HG02798 (cell line): ENCODE results near the gene OCLN.
A peak's percentile ranks its signal among the peaks of the same experiment; 100 is the strongest.
"Not testable (repeated sequence)": the region's sequence is repeated elsewhere in the genome, so short reads cannot be mapped to it uniquely, and the experiment has no call there.

Experiments used
- ATAC-seq: cut with Tn5 transposase; IDR thresholded peaks from one replicate; pipeline ENCODE4 v1.9.1; 2021; ENCODE audit warnings: mild to moderate bottlenecking; ENCODE audit not compliant: unreplicated experiment, poor library complexity

Gene OCLN

DNA sequence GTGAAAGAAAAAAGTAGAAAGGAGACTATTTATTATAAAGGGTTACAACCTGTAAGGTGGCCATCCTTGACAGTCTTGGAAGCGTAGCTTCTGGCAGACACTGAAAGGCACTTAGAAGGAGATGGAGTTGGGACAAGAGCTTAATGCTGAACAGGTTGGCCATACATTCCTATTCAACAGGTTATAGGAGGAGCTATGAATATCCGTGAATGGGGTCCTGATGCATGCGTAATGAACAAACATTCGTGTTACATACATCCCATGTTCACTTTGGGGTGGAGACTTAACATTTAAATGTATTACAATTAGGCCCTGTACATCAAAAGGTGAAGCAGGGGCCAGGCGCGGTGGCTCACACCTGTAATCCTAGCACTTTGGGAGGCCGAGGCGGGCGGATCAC, 34.1 kb downstream of the OCLN start:
- ATAC-seq = no peak

DNA sequence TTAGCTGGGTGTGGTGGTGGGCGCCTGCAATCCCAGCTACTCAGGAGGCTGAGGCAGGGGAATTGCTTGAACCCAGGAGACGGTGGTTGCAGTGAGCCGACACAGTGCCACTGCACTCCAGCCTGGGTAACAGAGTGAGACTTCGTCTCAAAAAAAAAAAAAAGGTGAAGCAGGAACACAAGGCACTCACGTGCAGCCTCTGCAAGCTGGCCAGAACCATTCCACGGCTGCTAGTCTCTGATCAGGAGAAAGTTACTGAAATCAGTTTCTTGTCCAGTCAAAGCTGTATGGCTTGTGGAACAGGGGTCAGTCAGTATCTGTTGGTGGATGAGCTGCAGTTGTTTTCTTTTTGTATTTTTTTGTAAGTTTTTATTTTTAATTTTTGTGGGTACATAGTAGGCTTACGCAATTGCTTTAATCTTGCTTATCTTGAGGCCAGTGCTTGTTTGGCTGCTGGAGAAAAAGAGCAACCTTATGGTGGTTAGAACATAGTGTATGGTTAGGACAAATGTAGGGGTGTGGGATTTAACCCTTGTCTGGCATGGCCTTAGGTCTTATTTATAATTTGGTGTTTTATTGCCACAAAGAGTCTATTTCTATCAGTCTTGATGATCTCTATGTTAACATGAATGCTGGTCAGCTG, 34.7 kb downstream of the OCLN start:
- no peak for ATAC-seq

DNA sequence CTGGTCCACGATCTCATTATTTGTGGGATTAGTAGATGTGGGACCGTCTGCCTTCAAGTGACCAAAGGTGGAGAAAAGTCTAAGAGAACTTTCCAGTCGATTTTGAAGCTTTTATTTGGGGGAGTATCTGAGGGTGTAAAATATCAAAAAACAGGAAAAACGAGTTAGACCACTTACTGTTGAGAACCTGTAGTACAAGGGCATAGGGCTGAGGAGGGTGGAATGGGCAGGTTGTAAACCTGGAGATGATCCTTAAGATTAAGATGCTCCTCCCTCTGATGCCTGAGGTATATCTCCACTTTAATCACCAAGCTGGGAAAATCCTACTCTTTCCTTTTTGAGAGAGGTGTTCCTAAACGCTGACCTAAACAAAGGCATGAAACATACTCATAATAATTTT, 35.4 kb downstream of the OCLN start:
- no peak for ATAC-seq

DNA sequence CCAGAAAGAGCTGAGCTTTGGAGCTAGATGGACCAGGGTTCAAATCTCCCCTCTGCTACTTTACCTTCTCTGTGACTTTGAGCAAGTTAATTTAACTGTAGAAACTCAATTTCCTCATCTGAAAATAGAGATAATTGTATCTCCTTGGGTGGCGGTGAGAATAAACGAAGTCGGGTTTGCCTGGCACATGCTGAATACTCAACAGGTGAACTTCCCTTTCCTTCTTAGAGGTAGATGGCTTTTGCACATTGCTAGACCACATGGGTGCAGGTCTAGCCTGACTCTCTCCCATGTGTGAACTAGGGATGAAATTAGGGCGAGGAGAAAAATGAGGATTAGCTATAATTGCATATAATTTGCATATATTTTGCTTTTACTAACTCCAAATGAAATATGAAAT, 36.0 kb downstream of the OCLN start:
- no peak for ATAC-seq

DNA sequence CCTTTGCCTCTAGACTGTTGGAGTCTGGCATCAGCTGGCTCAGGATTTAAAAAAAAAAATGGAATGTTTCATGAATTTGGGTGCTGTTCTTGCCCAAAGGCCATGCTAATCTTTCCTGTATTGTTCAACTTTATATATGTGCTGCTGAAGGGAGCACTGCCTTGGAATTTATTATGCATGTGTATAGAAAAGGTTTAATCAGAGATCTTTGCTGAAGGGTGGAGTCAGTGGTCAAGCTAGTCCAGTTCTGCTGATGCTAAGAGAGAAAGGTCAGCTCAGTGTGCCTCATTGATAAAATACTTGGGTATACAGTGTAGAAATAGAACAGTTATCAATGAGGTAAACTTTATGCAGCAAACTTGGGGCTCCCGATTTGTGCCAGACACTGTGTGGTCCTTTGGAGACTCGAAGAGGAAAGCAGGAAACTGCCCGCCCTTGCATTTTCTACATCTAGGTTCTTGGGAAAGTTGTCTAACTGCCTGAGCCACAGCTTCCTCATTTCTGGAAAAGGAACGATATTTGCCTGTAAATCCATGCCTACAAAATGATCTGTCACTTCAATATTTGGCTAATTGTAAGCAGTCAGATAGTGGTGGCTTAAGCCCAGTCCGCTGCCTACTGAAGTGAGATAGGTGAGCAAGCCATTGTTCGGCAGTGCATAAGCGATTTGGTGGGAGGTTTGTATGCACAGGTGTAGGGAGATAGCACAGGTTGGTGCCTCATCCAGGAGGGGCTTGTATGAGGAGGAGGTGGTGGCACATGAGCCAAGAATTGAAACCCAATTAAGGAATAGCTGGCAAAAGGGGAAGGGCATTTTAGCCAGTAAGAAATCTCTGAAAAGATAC, 38.2 kb downstream of the OCLN start:
- ATAC-seq = no peak

DNA sequence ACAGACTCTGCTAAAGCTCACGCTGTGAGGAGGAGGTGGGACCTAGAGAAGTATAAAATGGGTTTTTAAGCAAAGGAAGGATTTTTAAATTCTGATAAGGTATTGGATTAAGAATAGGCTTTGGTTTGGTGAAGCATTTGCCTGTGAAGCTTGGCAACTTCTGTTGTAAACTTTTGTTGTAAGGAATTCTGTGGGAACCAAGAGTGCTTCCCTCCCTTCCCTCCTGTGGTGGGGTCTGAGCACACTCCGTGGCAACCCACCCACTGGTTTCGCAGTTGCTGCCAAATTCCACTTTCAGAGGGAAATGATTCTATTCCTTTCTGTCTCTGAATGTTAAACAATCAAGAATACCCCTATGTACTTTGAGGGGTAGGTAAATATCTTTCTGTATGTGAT, 38.8 kb downstream of the OCLN start:
- no peak for ATAC-seq

DNA sequence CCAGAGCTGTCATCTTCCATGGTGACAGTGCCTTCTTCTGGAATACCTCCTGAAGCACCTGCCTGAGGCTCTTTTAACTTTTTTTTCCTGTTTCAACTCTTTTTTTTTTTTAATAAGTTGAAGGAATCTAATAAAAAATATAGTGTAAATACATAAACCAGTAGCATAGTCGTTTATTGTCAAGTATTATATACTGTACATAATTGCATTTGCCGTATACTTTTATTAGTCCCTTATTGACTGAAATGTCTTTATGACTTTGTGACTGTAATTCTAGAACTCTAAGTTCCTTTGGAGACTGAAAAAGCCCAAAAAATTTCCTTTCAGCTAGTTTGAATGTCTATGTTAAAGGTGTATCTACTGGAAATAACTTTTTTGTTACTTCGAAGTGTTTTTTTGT, 45.3 kb downstream of the OCLN start:
- ATAC-seq = not testable (repeated sequence)

DNA sequence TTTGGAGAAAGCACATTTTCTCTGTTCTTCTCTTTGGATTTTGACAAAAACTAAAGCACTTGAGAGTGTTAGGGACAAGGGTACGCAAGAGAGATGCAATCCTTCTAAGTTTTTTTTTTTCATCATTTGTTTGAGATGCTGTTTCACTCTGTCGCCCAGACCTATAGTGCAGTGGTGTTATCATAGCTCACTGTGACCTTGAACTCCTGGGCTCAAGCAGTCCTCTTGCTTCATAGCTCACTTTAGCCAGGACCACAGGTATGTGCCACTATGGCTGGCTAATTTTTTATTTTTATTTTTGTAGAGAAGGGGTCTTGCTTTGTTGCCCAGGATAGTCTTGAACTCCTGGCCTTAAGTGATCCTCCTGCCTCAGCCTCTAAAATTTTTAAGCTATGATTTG, 46.1 kb downstream of the OCLN start:
- ATAC-seq = not testable (repeated sequence)

DNA sequence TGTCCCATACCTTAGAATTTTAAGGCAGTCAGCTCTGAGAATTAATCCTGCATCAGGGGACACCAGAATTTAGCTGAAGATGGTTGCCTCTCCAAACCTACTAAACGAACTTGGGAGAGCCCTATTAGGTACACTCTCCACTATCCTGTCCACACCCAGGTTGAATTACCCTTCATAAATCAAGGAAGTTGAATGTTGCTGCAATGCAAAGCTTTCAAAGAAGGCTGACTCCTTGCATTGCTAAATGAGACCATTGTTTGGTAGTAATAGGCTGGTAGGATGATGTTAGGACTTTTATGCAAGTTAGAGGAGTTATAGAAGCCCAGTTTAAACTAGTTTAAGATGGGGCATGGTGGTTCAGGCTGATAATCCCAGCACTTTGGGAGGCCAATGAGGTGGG, 48.8 kb downstream of the OCLN start:
- not testable (repeated sequence) for ATAC-seq

DNA sequence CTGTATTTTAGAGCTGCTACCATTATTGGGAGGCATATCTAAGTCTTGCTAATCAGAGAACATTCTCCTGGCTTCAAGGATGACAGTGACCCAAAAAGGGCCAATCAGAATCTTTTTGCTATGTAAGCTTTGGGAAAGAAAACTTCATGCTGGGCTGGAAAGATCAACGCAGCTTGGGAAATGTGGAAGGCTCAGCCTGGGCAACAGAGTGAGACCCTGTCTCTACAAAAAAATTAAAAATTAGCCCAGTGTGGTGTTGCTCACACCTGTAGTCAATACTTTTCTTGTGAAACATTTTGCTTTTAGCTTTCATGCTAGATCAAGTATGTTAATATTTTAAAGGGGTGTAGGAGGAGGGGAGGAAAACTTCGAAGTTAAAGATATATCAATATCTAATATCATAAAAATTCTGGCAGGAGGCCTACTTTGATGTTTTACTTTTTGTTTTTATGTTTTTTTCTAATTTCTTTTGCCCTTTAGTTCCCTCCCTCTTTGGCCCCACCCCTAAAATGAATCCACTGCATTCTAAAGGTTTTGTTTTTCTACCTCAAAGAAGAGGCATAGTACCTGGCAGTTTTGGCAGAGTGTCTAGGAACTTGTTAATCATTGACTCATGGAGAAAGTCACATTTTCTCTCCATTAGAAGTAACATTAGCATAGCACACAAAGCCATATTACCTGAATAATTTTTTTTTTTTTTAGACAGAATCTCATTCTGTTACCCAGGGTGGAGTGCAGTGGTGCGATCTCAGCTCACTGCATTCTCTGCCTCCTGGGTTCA, 50.4 kb downstream of the OCLN start:
- ATAC-seq = not testable (repeated sequence)

DNA sequence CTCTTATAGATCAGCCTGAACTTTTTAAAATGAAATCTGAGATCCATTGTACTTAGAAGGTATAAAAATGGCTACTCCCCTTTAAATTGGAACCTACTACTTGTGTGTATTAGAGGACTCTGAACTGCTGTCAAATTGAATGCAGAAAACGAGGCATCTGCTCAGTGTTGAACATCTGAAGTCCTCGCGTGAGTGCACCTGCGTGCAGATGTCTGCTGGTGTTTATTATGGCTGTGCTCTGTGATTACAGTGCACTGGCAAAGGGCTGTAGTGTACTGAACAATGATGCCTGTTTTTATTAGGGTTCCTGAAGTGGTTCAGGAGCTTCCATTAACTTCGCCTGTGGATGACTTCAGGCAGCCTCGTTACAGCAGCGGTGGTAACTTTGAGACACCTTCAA, 52.0 kb downstream of the OCLN start:
- ATAC-seq = not testable (repeated sequence)

DNA sequence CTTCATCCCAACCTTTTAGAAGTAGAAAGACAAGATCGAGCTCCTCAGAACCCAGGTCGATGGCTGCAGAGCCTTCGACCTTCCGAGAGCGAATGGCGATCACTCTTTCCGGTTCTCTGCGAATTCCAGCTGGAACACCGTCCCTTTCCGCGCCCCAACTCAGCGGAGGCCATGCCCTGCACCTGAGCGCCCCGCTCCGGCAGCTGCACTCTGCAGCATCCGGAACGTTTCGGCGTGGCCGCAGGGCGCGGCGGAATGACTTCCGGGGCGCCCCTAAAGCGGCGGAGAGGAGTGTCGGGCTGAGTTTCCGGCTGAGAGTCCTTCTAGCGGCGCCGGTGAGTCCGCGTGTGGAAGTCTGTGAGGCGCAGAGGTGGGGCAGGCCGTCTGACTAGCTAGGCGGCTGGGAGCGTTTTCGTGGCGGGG, 67.3 kb downstream of the OCLN start, which contains the start of gene GTF2H2C:
Gene GTF2H2C (plus strand): TSS at position 284 of the 423 bp plus-strand sequence. CDS start 4,942 bp downstream, outside the sequence.
- peak; percentile 100 for ATAC-seq

DNA sequence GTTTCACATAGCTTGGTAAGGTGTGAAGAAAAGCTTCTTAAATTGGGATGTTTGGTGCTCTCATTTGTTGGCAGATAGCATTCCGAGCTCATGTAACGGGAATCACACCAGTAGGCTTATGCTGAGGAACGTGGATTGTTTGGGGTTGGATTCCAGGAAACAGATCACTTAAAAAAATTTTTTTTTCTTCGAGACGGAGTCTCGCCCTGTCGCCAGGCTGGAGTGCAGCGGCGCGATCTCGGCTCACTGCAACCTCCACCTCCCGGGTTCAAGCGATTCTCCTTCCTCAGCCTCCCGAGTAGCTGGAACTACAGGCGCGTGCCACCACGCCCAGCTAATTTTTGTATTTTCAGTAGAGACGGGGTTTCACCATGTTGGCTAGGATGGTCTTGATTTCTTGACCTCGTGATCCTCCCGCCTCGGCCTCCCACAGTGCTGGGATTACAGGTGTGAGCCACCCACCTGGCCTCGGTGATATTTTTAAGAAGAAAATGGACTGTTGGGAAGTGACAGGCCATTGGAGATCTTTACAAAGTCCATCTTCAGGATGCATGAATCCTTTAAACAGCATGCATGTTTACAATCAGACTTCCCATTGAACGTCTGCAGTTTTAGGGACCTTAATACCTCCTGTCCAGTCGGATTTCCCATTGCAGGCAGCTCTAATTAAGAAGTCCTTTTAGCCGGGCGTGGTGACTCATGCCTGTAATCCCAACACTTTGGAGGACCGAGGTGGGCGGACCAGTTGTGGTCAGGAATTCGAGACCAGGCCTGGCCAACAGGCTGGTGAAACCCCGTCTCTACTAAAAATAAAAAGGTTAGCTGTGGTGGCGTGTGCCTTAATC, 68.2 kb downstream of the OCLN start:
- ATAC-seq = not testable (repeated sequence)

DNA sequence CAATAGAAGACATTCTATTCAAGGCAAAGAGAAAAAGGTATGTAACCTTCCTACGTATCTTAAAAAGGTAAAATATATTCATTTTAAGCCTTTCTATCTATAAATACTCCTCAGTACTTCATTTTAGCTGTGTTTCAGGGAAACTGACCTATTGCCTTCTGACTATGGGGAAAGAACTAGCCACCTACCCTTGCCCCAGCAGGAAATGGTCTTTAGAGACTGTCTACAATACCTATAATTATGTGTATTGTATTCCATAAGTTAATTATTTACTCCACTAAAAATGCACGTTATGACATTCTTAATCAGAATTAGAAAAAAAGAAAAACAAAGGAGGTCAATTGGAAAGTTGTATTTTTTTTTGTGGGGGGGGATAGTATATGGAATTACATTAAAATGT, 73.6 kb downstream of the OCLN start:
- ATAC-seq = not testable (repeated sequence)

DNA sequence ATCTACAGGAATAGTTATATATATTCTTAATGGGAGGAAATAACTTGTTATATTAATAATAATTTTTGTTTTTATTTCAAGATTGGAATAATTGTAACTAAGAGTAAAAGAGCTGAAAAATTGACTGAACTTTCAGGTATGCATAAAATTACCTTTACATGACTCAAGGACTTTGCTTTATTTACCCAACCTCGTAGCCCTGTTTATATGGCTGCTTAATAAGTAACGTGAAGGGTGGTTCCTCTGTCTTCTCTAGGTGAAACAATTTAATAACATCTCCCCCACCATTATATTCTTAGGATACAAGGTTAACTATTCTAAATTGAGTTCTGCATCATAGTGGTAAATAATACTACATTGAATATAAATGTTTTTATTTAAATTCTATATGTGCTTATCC, 75.5 kb downstream of the OCLN start:
- ATAC-seq = not testable (repeated sequence)

DNA sequence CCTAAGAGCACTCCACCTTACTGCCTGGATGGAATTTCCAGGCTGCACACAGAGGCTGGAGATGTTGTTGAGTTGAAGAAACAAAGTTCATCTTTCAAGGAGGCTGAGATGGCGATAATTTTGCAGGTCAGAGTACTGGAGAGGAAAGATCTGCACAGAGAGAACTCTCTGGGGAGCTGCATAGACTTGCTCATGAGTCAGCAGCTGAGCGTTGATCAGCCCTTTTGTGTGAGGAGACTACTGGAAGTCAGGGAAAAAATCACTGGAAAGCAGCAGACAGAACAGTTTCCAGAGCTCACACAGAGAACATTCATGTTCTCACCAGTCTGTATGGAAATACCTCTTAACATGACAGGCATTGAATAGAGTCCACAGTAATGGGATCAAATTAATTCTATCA, 90.8 kb downstream of the OCLN start:
- not testable (repeated sequence) for ATAC-seq

DNA sequence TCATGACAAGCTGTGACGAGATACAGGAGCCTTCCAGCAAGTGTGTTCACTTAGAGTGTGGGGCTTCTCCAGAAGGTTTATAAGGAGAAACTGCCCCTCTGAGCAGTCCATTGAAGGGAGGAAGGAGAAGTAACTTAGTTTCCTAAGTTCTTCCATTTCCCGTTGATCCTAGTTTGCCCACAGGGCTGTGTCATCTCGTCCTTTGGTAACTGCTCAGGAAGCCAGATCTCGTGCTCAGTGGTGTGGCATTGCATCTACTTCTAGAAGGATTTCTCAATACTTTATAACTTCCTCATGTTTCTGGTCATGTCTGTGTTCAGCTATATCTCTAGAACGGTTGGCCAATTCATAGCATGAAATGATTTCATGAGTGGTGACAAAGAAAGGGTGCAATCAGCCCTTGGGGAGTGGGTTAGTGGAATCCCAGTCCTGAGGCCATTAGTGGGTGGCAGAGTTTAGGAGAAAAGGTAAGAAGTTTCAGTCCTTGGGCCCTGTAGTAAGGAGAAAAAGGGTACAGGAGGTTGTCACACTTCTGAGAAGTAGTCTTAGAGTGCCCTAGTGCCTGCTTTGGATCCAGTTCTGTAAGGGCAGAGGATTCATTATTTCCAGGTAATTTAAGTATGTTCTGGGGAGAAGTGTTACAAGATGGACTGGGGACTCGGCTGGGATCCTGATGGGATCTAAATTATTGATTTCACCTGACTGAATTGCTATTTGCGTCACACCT, 103.7 kb downstream of the OCLN start:
- not testable (repeated sequence) for ATAC-seq

DNA sequence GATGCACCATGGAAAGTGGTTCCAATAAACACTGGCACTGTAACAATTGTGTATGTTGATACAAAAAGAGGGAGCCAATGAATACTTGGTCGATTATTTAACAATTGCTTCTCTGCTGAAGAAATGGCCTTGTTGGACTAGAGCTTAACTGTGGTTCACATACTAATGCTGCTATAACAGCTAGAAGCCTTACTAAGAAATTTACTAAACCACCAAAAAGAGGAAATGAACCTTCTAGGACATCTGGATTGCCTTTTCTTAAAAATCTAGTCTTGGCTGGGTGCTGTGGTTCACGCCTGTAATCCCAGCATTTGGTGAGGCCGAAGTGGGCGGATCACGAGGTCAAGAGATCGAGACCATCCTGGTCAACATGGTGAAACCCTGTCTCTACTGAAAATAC, 109.4 kb downstream of the OCLN start:
- peak; percentile 89 for ATAC-seq

DNA sequence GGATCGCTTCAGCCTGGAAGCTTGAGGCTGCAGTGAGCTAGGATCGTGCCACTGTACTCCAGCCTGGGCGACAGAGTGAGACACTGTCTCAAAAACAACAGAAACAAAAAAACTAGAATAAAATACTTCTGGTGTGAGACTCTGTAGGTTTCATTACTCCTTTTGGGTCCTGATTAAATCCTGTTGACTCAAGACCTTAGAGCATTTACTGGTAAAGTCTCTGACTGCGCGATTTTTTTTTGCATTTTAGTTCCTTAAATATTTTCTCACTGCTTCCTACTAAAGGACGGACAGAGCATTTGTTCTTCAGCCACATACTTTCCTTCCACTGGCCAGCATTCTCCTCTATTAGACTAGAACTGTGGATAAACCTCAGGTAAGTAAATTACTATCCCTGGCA, 114.2 kb downstream of the OCLN start:
- not testable (repeated sequence) for ATAC-seq
